ENCODE data around the gene ESR2.

ESR2 gene

DNA sequence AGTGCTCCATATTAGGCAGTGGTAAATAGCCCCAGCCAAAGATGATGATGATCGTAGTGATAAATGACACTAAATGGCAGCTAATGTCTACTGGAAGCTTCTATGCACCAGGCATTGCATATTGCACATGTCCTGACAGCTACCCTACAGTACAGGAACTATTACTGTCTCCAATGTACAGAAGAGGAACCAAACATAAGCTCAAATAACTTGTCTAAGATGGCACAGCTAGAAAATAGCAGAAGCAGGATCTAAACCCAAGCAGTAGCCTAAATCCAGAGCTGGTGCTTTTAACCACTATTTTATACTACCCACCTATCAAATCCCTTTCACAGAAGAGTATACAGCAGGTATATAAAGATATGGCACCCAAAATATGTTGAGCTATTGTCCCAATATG lies 28.9 kb downstream of the ESR2 start:
- no peak for DNase-seq (ENCODE audit: low read depth)

DNA sequence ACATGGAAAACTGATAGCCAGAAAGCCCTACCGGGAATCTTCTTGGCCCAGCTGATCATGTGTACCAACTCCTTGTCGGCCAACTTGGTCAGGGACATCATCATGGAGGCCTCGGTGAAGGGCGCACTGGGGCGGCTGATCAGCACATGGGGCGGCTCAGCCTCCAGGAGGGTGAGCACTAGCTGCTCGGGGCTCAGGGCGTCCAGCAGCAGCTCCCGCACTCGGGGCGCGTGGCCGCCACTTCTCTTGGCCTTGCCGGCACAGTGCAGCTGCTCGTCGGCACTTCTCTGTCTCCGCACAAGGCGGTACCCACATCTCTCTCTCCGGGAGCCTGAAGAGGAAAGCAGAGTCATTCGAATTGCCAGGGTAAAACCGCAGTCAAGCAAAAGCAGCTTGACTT lies 33.8 kb downstream of the ESR2 start:
- no peak for DNase-seq (ENCODE audit: low read depth)

DNA sequence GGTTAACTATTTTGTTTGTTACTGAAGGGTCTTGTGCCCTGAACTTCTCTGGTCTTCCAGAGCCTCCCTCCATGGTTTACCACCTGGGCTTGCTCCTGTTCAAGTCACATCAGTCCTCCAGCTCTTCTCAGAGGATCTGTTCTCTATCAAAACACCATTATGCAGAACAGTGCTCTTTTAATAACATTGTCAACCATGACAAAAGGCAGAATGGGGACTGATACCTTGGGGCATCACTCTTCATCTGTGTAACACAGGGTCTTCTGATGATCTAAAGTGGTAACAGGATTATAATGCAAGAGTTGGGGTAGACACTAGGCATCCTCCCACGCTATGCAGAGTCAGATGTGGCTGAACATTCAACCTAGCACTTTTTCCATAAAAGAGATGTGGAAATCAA lies 38.4 kb downstream of the ESR2 start:
- DNase-seq (ENCODE audit: low read depth): no peak

DNA sequence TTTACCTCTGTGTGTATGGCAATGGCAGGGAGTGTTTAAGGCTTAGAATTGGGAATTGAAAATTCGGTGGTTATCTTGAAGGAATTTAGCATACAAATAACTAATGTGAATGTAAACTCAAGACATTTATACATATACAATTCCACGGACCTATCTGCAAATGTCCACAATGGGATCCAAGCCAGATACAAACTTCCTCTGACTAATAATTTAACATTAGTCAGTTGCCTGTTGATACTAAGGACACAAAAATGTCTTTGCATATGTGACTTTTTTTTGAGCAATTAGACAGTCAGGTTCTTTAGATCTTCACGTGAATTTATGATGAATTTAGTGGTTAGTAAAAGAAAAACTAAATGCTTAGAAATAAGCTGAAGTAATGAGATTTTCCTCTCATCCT lies 40.5 kb downstream of the ESR2 start:
- peak; percentile 73 for DNase-seq (ENCODE audit: low read depth)

DNA sequence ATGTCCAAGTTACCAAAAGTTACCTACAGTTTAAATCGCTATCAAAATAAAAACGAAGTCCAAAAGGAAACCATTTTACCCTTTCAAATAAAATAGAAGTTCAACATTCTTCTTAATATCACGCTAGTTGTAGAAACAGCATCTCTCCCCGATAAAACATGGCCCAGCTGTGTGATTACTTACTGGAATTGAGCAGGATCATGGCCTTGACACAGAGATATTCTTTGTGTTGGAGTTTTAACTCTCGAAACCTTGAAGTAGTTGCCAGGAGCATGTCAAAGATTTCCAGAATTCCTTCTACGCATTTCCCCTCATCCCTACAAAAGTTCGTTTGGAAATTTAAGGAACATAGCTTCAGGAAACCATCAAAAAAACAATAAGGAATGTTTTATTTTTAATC lies 44.8 kb downstream of the ESR2 start:
- no peak for DNase-seq (ENCODE audit: low read depth)

DNA sequence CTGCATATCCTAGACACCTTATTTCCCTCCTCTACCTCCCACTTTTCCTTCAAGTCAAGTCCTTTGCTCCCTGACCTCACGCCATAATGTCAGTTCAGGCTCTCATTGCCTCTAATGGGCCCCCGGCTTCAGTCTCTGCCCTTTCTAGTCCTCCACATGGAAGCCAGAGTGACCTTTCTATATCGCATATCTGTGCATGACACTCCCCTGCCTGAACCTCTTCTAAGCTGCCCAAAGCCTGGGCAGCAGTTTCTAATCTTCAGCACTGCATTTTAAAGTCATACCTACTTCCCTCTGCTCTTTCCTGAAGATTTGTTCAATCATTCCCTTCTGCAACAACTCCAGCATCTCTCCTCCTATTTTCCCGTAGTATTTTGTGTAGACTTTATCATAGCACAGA lies 45.5 kb downstream of the ESR2 start:
- DNase-seq (ENCODE audit: low read depth): no peak

DNA sequence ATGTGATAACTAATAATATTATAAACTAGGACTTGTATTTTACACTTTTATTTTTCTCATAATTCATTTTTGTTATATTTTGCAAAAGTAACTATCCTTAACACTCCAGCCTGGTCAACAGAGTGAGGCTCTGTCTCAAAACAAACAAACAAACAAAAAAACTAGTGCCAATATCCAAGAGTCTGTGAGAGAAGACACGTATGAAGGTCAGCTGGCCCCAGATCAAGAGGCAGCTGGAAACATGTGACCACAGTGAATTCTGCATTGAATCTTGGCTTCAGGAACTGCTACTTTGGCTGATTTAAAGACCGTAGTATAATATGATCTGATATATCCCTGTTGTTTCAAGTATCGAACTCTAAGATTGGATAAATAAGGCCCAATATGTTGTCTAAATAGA lies 47.0 kb downstream of the ESR2 start:
- DNase-seq (ENCODE audit: low read depth): no peak

DNA sequence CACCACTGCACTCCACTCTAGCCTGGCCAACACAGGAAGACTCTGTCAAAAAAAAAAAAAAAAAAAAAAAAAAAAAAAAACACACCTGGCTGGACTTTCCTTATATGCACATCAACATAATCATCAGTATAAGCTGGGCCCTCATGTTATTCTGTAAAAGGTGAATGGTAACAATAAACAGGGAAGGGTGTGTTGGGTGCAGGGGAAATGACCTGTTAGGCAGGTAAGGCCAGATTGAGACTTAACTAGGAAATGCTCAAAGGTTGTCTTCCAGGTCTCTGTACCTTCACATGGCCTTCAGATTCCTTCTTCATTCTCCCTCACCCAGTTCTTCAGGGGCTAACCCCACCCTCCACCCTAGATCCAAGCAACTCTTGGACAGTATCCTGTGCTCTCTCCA lies 47.5 kb downstream of the ESR2 start:
- DNase-seq (ENCODE audit: low read depth): no peak

DNA sequence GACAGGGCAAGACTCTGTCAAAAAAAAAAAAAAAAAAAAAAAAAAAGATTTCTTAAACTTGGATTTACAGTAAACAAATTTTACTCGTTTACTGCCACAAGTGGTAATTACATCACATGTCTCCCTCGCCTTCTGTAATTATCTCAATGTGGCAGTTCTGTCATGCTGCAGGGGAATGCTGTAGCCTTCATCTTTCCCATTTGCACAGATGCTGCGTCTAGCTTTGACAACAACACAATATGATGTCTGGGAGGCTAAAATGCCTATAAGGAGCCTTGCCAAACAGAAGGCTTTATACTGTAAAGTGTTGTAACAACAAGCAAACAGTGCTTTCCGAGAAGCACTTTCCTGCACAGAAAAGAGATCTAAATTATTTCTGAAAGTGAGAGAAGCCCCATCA lies 48.7 kb downstream of the ESR2 start:
- DNase-seq (ENCODE audit: low read depth): no peak

DNA sequence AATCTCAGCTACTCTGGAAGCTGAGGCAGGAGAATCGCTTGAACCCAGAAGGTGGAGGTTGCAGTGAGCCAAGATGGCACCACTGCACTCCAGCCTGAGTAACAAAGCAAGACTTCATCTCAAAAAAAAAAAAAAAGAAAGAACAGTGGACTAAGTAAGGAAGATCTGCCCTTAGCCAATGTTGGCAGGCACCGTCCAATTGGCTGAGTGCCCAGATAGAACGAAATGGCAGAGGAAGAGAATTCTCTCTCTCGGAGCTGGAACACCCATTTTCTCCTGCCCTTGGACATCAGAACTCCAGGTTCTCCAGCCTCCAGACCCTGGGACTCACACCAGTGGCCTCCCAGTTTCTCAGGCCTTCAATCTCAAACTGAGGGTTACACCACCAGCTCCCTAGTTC lies 49.9 kb downstream of the ESR2 start:
- DNase-seq (ENCODE audit: low read depth): no peak

DNA sequence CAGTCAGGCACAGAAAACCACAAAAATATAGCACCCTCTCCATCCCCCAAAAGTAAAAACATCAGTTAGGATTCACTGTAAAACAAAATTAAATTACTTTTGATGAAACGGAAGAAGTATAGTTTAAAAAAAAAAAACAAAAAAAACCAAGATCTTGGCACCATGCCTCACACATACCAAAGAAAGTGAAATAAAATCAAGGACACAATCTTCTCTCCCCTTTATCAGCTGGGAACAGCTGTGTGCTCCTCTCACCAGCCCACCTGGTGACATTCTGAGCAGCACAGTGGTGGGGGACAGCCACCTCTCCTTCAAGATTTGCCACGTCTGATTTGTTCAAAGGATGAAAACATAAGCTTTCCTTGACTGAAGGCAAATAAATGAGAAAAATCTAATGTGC lies 55.5 kb downstream of the ESR2 start:
- DNase-seq (ENCODE audit: low read depth): no peak

DNA sequence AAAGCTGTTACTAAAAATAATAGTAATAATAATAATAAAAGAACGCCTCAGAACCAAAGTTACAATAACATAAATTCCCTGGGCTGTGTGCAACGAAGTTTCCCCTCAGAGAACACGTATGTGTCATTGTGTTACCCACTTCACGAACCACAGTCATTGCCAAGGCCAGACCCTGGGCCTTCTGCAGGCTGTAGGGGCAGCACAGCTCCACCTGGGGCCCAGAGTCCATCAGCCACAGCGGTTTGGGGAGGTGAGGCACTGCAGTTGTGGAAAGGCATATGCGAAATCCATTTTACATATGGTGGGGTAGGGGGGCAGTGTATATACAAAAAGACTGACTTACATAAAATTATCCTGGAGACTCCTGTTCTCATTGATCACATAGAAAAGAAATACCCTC lies 56.1 kb downstream of the ESR2 start:
- no peak for DNase-seq (ENCODE audit: low read depth)

DNA sequence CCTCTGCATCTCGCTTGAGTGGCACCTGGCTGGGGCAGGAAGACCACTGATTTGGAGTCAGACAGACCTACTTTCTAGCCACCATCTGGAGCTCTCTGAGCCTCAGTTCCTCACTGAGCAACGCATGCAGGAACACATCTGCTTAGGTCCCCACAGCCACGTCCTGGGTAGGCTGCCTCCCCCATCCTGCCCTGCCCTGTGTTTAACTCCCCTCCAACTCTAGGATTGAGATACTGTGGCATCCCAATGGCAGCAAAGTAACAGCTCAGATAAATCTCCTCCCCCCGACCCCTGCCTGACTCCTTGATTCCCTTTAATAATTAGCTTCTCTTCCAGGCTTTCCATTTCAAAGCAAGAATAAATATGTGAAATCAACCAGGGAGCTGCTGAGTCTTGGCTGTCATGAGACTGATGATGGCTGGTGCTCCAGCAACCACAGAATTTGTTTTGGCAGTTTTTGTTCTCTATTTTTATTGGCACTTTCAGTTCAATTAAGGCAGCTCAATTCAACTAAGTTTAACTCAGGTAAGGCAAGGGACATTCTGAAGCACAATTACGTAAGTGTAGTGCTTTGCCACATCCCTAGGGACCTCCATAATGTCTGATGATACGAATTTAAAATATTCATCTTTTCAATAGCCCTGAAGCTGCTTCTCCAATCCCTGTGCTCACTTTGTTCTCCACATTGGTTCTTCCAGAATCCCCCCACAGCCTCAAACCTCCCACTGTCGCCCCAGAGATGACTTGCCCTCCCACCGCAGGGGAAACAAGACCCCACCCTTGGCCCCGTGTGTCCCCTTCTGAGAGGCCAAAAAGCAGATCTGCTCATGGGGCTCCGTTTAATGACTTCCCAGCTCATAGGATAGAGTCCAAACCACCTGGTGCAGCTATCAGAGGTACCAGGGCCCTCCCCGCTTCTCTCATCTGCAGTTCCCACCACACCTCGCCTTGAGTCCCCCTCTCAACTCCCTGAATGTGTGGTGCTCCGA lies 58.2 kb downstream of the ESR2 start:
- no peak for DNase-seq (ENCODE audit: low read depth)

DNA sequence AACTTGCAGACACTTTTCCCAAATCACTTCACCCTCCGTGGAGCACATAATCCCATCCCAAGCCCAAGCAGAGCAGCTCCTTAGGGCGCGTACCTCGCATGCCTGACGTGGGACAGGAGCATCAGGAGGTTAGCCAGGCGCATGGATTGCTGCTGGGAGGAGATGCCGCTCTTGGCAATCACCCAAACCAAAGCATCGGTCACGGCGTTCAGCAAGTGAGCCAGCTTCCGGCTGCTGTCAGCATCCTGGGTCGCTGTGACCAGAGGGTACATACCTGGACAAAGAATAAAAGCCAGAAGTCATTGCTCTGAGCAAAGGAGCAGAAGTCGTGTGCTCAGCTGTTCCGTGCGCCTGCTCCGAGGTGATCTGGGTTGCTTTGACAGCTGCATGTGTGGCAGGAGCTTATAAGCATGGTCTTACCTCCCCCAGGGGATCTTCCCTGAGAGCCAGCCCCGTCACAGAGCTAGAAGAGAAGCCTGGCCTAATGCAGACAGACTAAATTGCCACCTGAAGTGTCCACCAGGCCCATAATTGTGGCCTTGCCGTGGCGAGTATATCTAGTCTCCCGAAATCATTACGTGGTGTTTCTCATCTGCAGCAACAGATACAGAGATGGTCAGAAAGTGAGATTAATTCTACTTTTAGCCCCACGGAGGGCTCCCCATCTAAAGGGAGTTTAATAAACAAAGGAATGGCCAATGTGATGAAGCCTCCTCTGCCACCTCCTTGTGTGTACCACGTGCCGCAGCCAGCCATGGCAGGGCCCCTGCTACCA lies 59.1 kb downstream of the ESR2 start:
- DNase-seq (ENCODE audit: low read depth): peak; percentile 55

DNA sequence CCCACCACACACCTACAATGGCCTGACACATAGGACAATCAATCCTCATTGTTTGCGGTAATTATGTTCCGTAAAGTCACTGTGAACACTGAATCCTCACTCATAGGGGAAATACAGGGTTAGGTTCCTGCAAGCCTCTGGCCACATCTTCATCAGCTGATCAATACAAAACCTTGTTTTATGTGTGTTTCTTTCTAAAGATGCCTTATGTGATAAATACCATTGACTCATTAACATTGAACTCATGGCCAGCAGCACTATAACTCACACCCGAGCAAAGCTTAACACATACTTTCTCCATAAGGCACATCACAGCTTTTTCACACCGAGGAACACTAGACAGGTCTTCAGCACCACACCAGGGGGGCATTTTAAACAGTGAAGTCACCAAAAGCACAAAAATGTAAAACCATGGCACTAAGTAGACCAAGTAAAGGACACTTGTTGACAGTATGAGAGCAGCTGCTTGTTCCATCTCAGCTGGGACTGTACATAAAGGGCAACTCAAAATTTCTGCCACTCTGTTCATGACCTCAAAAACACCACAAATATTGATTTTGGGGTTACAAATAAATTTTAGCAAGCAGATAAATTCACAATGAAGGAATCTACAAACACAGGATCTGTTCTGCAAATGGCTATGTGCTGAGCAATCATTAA lies 60.5 kb downstream of the ESR2 start:
- peak; percentile 11 for DNase-seq (ENCODE audit: low read depth)

DNA sequence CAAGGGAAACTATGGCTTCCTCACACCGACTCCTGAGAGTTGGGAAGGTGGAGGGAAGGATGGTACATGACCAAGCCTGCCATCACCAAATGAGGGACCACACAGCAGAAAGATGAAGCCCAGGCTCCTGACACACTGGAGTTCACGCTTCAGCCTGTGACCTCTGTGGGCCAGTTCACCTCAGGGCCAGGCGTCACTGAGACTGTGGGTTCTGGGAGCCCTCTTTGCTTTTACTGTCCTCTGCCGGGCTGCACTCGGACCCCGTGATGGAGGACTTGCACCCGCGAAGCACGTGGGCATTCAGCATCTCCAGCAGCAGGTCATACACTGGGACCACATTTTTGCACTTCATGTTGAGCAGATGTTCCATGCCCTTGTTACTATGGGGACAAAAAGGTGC lies 61.2 kb downstream of the ESR2 start:
- no peak for DNase-seq (ENCODE audit: low read depth)

DNA sequence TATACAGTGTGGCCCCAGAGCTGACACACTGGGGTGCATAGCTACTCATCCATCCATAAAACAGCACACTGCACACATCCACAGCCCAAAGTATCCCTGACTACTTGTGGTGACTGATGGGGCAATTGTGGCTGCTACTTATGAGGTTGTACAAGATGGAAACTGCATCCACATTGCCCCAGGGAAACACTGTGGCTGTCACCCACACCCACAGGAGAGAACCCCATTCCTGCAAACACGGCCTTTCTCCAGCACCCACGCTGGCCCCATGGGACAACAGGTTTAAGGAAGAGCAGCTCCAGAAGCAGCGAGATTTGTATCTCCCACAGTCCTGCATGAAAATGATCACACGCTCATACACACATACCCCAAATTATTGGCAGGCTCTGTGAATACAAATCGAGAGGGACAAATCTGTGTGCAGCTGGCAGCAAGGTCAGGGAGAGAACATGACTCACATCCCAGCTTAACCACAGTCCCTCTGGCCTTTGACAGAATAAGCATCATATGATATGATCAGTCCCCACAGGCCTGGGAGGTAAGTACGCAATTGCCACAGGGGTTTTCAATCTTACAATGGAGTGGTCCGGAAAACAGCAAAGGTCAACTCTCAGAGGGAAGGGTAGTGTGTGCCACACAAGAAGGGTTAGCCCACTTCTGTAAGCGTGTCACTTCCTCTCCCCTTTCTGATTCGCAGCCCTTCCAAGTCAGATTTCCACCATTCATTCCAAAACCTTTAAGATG lies 61.9 kb downstream of the ESR2 start:
- peak; percentile 87 for DNase-seq (ENCODE audit: low read depth)

DNA sequence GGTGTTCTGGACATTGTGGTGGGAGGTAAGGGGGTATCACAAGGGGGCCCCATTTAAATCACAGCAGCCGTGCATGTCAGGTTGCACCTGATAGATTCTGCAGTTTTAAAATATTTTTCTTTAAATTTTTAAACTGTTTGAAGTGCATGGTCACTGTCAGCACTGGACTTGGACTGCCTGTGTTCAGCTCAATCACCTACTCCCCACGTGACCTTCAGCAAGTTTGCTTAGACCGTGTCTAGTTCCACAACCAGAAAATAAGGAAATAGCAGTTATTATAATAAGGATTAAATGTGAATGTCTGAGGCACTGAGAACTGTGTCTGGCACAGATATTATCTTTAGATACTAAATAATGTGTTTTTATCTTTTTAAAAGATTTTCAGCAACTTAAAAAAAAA lies 64.7 kb downstream of the ESR2 start:
- no peak for DNase-seq (ENCODE audit: low read depth)

DNA sequence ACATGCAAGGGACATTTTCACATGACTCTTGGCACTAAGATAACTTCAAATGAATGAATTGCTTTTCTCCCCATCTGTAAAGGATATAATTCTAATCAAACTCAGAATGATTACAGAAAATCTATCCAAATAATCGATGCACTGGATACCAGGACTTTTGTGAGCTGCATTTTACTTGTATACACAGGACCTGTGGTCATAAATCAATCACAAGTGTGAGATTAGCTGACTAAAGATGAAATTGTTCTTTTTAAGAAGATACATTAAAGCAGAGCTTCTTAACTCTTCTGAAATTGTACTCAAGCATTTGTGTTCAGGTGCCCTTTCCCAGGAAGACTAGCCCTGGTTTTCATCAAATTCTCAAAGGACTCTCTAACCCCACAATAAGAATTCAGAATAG lies 66.3 kb downstream of the ESR2 start:
- DNase-seq (ENCODE audit: low read depth): no peak

DNA sequence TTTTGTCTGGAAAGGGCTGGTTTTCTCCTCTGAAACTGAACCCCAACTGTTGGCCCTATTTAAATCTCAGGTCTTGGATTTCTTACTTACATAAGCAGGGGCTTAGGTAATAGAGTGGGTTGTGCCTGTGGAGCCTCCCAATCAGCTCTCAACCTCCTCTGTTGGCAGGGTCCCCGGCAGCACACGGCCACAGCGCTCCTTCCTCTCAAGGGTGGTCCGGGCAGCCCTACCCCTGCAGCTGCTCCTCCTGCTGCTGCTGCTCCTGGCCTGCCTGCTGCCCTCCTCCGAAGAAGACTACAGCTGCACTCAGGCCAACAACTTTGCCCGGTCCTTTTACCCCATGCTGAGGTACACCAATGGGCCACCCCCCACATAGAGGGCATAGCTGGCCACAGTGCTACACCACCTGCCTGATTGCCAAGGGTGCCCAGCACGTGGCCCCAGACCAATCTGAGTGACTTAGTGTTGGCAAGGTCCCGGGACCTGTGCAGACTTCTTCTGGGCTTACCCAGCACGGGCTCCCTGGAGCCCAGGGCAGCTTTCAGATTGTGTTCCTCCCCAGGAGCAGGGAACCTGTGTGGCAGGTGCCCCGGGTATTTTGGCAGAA lies 68.9 kb downstream of the ESR2 start:
- no peak for DNase-seq (ENCODE audit: low read depth)

DNA sequence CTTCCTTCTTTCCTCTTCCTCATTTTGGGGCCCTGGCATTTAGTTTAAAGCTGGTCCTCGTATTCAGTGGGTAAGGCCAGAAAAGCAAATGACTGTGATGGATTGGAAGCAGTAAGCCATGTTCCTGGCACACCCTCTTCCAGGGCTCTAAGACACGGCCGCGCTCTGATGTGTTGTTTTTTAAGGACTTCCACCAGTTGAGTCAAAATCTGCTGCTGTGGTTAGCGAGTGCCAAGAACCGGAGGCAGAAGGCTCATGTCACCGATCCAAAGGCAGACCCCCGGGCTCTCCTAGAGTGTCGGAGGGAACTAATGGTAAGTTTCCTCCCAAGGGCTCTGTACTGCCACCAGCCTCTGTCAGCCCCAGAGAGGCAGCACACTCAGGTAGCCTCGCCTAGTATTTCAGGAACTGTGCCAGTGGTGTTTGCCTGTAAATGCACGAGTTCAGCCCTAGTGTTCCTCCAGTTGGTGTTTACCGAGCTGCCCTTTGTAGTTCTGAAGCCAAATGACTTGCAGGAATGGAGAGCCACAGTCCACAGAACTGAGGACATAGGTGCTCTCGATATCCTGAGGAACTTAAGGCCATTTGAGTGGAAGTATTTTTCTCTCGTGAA lies 72.7 kb downstream of the ESR2 start:
- no peak for DNase-seq (ENCODE audit: low read depth)
